ENCODE data around the gene CIBAR2.

CIBAR2 gene

GRCh38 chr16:85066346-85066885 lies 45.9 kb downstream of the CIBAR2 start:
- no peaks in the 10 kb centered on the region for H3K79me2 ChIP-seq
- no peaks in the 10 kb centered on the region for H3K9me3 ChIP-seq (ENCODE audit: control insufficient read depth, low read length)
- H3K4me2 ChIP-seq (ENCODE audit: low read length): no peak overlapping the region
- no peak overlapping the region for H3K27ac ChIP-seq
- no peak overlapping the region for H3K9ac ChIP-seq
- TF ChIP-seq, protein P1, sequence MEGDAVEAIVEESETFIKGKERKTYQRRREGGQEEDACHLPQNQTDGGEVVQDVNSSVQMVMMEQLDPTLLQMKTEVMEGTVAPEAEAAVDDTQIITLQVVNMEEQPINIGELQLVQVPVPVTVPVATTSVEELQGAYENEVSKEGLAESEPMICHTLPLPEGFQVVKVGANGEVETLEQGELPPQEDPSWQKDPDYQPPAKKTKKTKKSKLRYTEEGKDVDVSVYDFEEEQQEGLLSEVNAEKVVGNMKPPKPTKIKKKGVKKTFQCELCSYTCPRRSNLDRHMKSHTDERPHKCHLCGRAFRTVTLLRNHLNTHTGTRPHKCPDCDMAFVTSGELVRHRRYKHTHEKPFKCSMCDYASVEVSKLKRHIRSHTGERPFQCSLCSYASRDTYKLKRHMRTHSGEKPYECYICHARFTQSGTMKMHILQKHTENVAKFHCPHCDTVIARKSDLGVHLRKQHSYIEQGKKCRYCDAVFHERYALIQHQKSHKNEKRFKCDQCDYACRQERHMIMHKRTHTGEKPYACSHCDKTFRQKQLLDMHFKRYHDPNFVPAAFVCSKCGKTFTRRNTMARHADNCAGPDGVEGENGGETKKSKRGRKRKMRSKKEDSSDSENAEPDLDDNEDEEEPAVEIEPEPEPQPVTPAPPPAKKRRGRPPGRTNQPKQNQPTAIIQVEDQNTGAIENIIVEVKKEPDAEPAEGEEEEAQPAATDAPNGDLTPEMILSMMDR (IDR thresholded peaks at IDR 0.05): no peak
- H3K27me3 ChIP-seq (ENCODE audit: control insufficient read depth, insufficient read depth, low read length): no peaks in the 10 kb centered on the region
- H3K4me3 ChIP-seq (ENCODE audit: low read depth, low read length): no peak overlapping the region
- no peaks in the 10 kb centered on the region for H3K36me3 ChIP-seq (ENCODE audit: control insufficient read depth, insufficient read depth, low read length)
- H3K4me1 ChIP-seq: no peaks in the 10 kb centered on the region
- no peak overlapping the region for H2AFZ ChIP-seq

DNA sequence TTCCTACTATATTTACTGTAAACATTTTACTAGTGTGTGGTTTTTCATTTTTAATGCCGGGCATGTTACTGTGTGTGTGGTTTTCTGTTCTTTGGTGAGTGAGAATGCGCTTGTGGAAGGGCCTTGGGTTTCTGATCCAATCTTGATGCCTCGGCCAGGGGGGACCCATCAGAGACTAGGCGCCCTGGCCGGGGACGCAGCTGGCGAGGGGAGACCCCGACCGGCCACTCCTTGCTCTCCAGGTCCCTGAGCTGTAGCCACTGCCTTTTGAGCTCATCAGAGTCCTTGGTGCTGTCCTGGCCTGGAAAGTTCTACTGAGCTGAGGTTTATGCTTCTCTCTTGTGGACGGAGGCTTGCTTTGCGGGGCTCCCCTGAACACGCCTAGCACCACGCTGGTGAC lies 47.2 kb downstream of the CIBAR2 start:
- TF ChIP-seq, protein P1 (IDR thresholded peaks at IDR 0.05): no peak

GRCh38 chr16:85064186-85064585 lies 48.1 kb downstream of the CIBAR2 start:
- Histone ChIP-seq H3K9ac (no peak overlapping the region), H3K4me2 (ENCODE audit: low read length) (no peak overlapping the region), H3K27me3 (ENCODE audit: control insufficient read depth, insufficient read depth, low read length) (no peaks in the 10 kb centered on the region), H3K79me2 (no peaks in the 10 kb centered on the region), H3K27ac (no peak overlapping the region), H3K9me3 (ENCODE audit: control insufficient read depth, low read length) (no peaks in the 10 kb centered on the region), H3K4me3 (ENCODE audit: low read depth, low read length) (no peak overlapping the region), H2AFZ (no peak overlapping the region), H3K4me1 (no peaks in the 10 kb centered on the region), H3K36me3 (ENCODE audit: control insufficient read depth, insufficient read depth, low read length) (no peaks in the 10 kb centered on the region)
- TF ChIP-seq, protein P1 (IDR thresholded peaks at IDR 0.05): no peak

More for the DNA sequence above, 47.2 kb downstream of the CIBAR2 start:
- no peak overlapping the region for H3K4me2 ChIP-seq (ENCODE audit: low read length)
- no peaks in the 10 kb centered on the region for H3K27me3 ChIP-seq (ENCODE audit: control insufficient read depth, insufficient read depth, low read length)
- H3K36me3 ChIP-seq (ENCODE audit: control insufficient read depth, insufficient read depth, low read length): no peaks in the 10 kb centered on the region
- no peak overlapping the region for H2AFZ ChIP-seq
- H3K4me1 ChIP-seq: no peaks in the 10 kb centered on the region
- H3K9me3 ChIP-seq (ENCODE audit: control insufficient read depth, low read length): no peaks in the 10 kb centered on the region
- no peak overlapping the region for H3K27ac ChIP-seq
- no peak overlapping the region for H3K9ac ChIP-seq
- H3K4me3 ChIP-seq (ENCODE audit: low read depth, low read length): no peak overlapping the region
- H3K79me2 ChIP-seq: no peaks in the 10 kb centered on the region

DNA sequence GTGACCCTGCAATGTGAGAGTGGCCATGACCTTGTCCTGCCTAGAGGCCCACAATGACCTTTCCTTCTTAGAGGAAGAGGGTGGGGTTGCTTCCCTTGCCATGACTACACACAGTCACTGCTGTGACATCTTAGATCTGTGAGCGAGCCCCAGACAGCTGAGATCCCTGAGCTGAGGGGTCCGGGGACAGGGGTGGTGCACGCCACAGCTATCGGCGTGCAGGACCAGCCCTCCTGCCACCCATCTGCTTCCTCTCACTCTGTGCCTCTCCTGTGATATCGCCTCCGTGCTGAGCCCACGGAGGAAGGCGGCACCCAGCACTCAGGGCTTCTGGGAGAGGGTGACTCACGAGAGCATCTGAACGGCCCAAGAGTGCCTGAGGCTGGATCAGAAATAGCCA lies 49.4 kb downstream of the CIBAR2 start:
- no peaks in the 10 kb centered on the region for H3K27me3 ChIP-seq (ENCODE audit: control insufficient read depth, insufficient read depth, low read length)
- no peak overlapping the region for H3K4me3 ChIP-seq (ENCODE audit: low read depth, low read length)
- H3K4me2 ChIP-seq (ENCODE audit: low read length): no peak overlapping the region
- H3K9me3 ChIP-seq (ENCODE audit: control insufficient read depth, low read length): no peaks in the 10 kb centered on the region
- TF ChIP-seq, protein P1 (IDR thresholded peaks at IDR 0.05): no peak
- no peaks in the 10 kb centered on the region for H3K4me1 ChIP-seq
- H2AFZ ChIP-seq: no peak overlapping the region
- no peaks in the 10 kb centered on the region for H3K79me2 ChIP-seq
- no peaks in the 10 kb centered on the region for H3K36me3 ChIP-seq (ENCODE audit: control insufficient read depth, insufficient read depth, low read length)
- no peak overlapping the region for H3K9ac ChIP-seq
- H3K27ac ChIP-seq: no peak overlapping the region

DNA sequence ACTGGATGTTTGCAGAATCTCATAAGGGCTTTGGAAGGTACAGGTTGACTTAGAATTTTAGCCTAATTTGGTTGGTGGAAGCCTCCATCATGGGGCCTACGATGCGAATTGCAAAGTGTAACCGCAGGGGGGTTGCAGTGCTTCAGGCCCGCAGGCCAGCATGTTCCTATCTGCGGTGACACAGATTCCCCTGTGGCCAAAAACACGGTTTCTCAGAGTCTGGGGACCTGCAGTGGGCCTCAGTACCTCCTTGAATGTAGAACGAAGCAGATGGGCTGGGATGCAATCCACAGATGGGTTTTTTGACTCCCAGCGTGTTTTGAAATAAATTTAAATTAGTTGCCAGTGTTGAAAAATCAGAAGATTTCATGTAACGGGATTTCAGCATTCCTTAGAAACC lies 49.9 kb downstream of the CIBAR2 start:
- TF ChIP-seq, protein P1 (IDR thresholded peaks at IDR 0.05): no peak
- no peak overlapping the region for H3K9ac ChIP-seq
- no peaks in the 10 kb centered on the region for H3K4me1 ChIP-seq
- H3K4me3 ChIP-seq (ENCODE audit: low read depth, low read length): no peak overlapping the region
- no peak overlapping the region for H3K4me2 ChIP-seq (ENCODE audit: low read length)
- H3K9me3 ChIP-seq (ENCODE audit: control insufficient read depth, low read length): no peaks in the 10 kb centered on the region
- H3K27ac ChIP-seq: no peak overlapping the region
- H2AFZ ChIP-seq: no peak overlapping the region
- H3K27me3 ChIP-seq (ENCODE audit: control insufficient read depth, insufficient read depth, low read length): no peaks in the 10 kb centered on the region
- no peaks in the 10 kb centered on the region for H3K36me3 ChIP-seq (ENCODE audit: control insufficient read depth, insufficient read depth, low read length)
- H3K79me2 ChIP-seq: no peaks in the 10 kb centered on the region
